Muscle layer of colon (tissue), 2 donors: ENCODE results near the gene COX8C.
"Not testable (repeated sequence)": the region's sequence is repeated elsewhere in the genome, so short reads cannot be mapped to it uniquely, and the experiment has no call there.

Experiments used
- H3K27ac ChIP-seq: one replicate; pipeline ENCODE4 v1.7.0; 2013; ENCODE audit warnings: low read depth, mild to moderate bottlenecking, low read length, moderate library complexity
- H3K27me3 ChIP-seq, 2 donors: one replicate each; pipeline ENCODE4 v1.7.0; 2013; ENCODE audit warnings: low read length in 2 of 2, mild to moderate bottlenecking in 2 of 2; ENCODE audit not compliant: insufficient read depth in 2 of 2, control insufficient read depth in 1 of 2
- H3K36me3 ChIP-seq: one replicate; pipeline ENCODE4 v1.7.0; 2013; ENCODE audit warnings: mild to moderate bottlenecking, low read length; ENCODE audit not compliant: insufficient read depth
- H3K4me1 ChIP-seq: one replicate; pipeline ENCODE4 v1.7.0; 2013; ENCODE audit warnings: mild to moderate bottlenecking, low read length; ENCODE audit not compliant: insufficient read depth
- H3K4me3 ChIP-seq, 2 donors: one replicate each; pipeline ENCODE4 v1.7.0; 2013; ENCODE audit warnings: low read length in 2 of 2, low read depth in 1 of 2, mild to moderate bottlenecking in 1 of 2, moderate library complexity in 1 of 2
- H3K9ac ChIP-seq: one replicate; pipeline ENCODE4 v1.7.0; 2013; ENCODE audit warnings: low read length
- H3K9me3 ChIP-seq: one replicate; pipeline ENCODE4 v1.7.0; 2013; ENCODE audit warnings: mild to moderate bottlenecking, low read length
- donor health status: abdominal sarcoma.
- donor health status: Adenocarcinoma of cecum.

COX8C gene

GRCh38 chr14:93337143-93337753 lies 9.7 kb upstream of the COX8C start:
- Histone ChIP-seq H3K9ac (no peak overlapping the region), H3K4me3 (no peak overlapping the region), H3K27ac (no peak overlapping the region), H3K4me1 (no peaks in the 10 kb centered on the region), H3K36me3 (no peaks in the 10 kb centered on the region), H3K9me3 (no peaks in the 10 kb centered on the region), H3K27me3 (no peaks in the 10 kb centered on the region)

DNA sequence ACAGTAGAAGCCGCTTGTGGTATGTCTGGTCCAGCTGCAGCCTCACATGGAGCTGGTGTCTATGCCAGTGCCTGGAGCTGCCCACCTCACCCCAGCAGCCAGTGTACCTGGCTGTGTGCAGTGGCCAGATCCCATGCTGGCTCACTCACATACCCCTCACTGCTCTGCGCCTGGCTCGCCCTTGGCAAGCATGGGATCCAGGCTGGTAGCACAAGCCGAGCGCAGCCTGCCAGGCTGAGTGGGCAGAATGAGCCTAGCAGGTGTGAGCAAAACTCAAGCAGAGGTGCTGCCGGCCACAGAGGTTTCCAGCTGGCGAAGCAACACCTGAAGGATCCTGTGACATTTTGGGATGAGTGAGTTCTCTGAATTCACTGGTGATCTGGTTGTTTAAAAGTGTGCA lies 9.1 kb upstream of the COX8C start:
- H3K27me3 ChIP-seq, result no peaks in the 10 kb centered on the region
- H3K36me3 ChIP-seq, result no peaks in the 10 kb centered on the region
- H3K27ac ChIP-seq, result no peak overlapping the region
- no peak overlapping the region for H3K4me3 ChIP-seq
- no peak overlapping the region for H3K9ac ChIP-seq
- H3K9me3 ChIP-seq, result no peaks in the 10 kb centered on the region
- no peaks in the 10 kb centered on the region for H3K4me1 ChIP-seq

DNA sequence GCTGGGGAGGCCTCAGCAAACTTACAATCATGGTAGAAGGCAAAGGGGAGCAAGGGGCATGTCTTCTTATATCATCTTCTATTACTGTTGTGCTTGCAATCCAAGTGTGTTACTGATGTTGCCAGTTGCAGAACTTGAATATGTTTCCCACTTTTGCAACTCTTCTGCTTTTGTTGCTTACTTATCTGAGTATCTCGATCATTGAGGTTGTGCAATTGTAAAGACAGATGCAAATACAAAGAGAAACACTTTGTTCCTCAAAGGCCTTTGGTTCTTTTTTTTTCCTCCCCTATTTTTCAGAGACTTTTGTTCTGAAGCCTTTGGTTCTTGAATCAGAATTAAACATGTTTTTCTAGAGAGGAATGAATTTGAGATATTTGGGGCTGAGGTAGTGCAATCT lies 3.7 kb upstream of the COX8C start:
- H3K36me3 ChIP-seq, result no peaks in the 10 kb centered on the region
- no peaks in the 10 kb centered on the region for H3K4me1 ChIP-seq
- no peak overlapping the region for H3K4me3 ChIP-seq
- H3K27ac ChIP-seq, result no peak overlapping the region
- H3K9ac ChIP-seq, result no peak overlapping the region
- H3K27me3 ChIP-seq, result no peaks in the 10 kb centered on the region
- no peaks in the 10 kb centered on the region for H3K9me3 ChIP-seq

DNA sequence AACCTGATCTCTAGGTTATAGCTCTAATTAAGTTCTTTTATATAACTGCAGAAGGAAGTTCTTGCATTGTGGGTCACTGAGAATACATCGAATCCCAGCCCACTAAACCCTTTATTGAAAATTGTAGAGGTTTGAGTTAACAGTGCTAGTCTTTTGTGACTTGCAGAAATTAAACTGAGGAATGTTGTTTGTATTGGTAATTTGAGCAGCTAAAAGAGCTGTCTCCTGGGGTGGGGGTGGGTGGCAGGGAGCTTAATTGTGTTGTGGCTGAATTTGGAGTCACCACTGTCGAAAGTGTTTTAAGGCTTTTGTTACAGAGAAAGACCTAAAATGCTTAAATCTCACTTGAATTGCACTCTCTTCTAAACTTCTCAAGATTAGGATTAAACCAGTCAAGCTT lies 3.2 kb upstream of the COX8C start:
- H3K9me3 ChIP-seq, result no peaks in the 10 kb centered on the region
- H3K9ac ChIP-seq, result no peak overlapping the region
- H3K36me3 ChIP-seq, result no peaks in the 10 kb centered on the region
- no peak overlapping the region for H3K4me3 ChIP-seq
- H3K4me1 ChIP-seq, result no peaks in the 10 kb centered on the region
- no peaks in the 10 kb centered on the region for H3K27me3 ChIP-seq
- H3K27ac ChIP-seq, result no peak overlapping the region

DNA sequence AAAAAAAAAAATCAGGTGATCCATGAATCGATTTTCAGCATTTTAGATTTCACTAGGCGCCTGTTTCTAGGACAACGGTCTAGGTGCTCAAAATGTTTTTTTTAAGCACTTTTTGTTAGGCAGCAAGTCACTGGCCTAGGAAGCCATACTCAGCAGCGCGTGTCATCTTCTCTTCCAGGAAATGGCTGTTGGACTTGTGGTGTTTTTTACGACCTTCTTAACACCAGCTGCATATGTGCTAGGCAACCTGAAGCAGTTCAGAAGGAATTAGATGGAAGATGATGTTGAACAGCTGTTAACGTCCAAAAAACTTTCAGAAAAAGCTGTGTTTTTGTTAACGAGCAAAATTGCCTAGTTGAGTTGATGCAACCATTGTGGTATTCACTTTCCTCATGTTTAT lies 868 bp downstream of the COX8C start:
- Histone ChIP-seq H3K36me3 (no peaks in the 10 kb centered on the region), H3K4me1 (no peaks in the 10 kb centered on the region)

GRCh38 chr14:93348292-93348691 lies 1.3 kb downstream of the COX8C start:
- Histone ChIP-seq H3K9ac (no peak overlapping the region), H3K4me3 (no peak overlapping the region), H3K27ac (no peak overlapping the region), H3K36me3 (no peaks in the 10 kb centered on the region), H3K4me1 (no peaks in the 10 kb centered on the region), H3K9me3 (no peaks in the 10 kb centered on the region), H3K27me3 (no peaks in the 10 kb centered on the region)

More for the DNA sequence above, 868 bp downstream of the COX8C start:
- Histone ChIP-seq H3K4me3 (no peak overlapping the region), H3K27me3 (no peaks in the 10 kb centered on the region), H3K27ac (no peak overlapping the region), H3K9me3 (no peaks in the 10 kb centered on the region), H3K9ac (no peak overlapping the region)

DNA sequence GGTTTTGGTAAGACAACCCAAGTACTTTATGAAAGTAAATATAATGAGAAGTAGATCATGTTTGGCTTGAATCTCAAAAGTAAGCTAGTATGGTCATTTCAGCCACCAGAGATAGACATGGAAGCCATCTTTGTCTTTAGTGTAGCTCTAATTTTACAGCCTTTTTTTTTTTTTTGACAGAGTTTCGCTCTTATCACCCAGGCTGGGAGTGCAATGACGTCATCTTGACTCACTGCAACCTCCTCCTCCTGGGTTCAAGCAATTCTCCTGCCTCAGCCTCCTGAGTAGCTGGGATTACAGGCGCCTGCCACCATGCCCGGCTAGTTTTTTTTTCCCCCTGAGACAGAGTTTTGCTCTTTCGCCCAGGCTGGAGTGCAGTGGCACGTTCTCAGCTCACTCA lies 7.9 kb downstream of the COX8C start:
- H3K4me1 ChIP-seq, H3K9ac ChIP-seq, H3K4me3 ChIP-seq, H3K36me3 ChIP-seq, H3K27ac ChIP-seq, H3K27me3 ChIP-seq, H3K9me3 ChIP-seq: not testable (repeated sequence)

- H3K4me1 ChIP-seq, result no peaks in the 10 kb centered on the region
- no peak overlapping the region for H3K27ac ChIP-seq
These were observed 22.2 kb downstream of the COX8C start for GRCh38 chr14:93368996-93369712.

GRCh38 chr14:93369713-93370266 lies 22.8 kb downstream of the COX8C start:
- Histone ChIP-seq H3K9ac (no peak overlapping the region), H3K36me3 (no peaks in the 10 kb centered on the region), H3K9me3 (no peaks in the 10 kb centered on the region), H3K27me3 (no peaks in the 10 kb centered on the region), H3K27ac (no peak overlapping the region), H3K4me3 (no peak overlapping the region), H3K4me1 (no peaks in the 10 kb centered on the region)

More at GRCh38 chr14:93368996-93369712, 22.2 kb downstream of the COX8C start:
- H3K9me3 ChIP-seq, result no peaks in the 10 kb centered on the region
- no peaks in the 10 kb centered on the region for H3K27me3 ChIP-seq
- H3K4me3 ChIP-seq, result no peak overlapping the region
- no peaks in the 10 kb centered on the region for H3K36me3 ChIP-seq
- H3K9ac ChIP-seq, result no peak overlapping the region

GRCh38 chr14:93375673-93376156 lies 28.7 kb downstream of the COX8C start:
- no peak overlapping the region for H3K27ac ChIP-seq
- no peaks in the 10 kb centered on the region for H3K36me3 ChIP-seq
- no peaks in the 10 kb centered on the region for H3K9me3 ChIP-seq
- H3K27me3 ChIP-seq, result no peaks in the 10 kb centered on the region
- H3K4me3 ChIP-seq, result no peak overlapping the region
- no peak overlapping the region for H3K9ac ChIP-seq
- no peaks in the 10 kb centered on the region for H3K4me1 ChIP-seq

- Histone ChIP-seq H3K9me3 (no peaks in the 10 kb centered on the region), H3K4me3 (no peak overlapping the region), H3K27me3 (no peaks in the 10 kb centered on the region), H3K9ac (no peak overlapping the region), H3K27ac (no peak overlapping the region), H3K4me1 (no peaks in the 10 kb centered on the region), H3K36me3 (no peaks in the 10 kb centered on the region)
These were observed 32.8 kb downstream of the COX8C start for GRCh38 chr14:93379831-93380230.
